Loucy (cell line): ENCODE data around the gene CNOT11.

ENCODE experiments used
- H2AFZ ChIP-seq: fragments of 200-600 bp; sonication (generic); 2 replicates; pipeline ENCODE4 v1.6.0; 2016; ENCODE audit warnings: antibody characterized with exemption, mild to moderate bottlenecking, low read length, moderate library complexity
- H3F3A ChIP-seq: fragments of 200-600 bp; 2 replicates; pipeline ENCODE4 v1.6.0; 2016; ENCODE audit warnings: antibody characterized with exemption, low read depth, mild to moderate bottlenecking
- H3K27me3 ChIP-seq: fragments of 200-600 bp; sonication (generic); 2 replicates; pipeline ENCODE4 v1.6.1; 2014; ENCODE audit warnings: low read length, mild to moderate bottlenecking; ENCODE audit not compliant: insufficient read depth, poor library complexity, severe bottlenecking
- H3K36me3 ChIP-seq: fragments of 200-600 bp; sonication (generic); 2 replicates; pipeline ENCODE4 v1.6.1; 2016; ENCODE audit warnings: low read length; ENCODE audit not compliant: insufficient read depth
- H3K4me1 ChIP-seq: fragments of 200-600 bp; sonication (generic); 2 replicates; pipeline ENCODE4 v1.5.1; 2014; ENCODE audit warnings: low read length, mild to moderate bottlenecking; ENCODE audit not compliant: insufficient read depth, poor library complexity, severe bottlenecking
- H3K4me2 ChIP-seq: fragments of 200-600 bp; sonication (generic); 2 replicates; pipeline ENCODE4 v1.6.0; 2014; ENCODE audit warnings: antibody characterized with exemption, low read length, low read depth, mild to moderate bottlenecking; ENCODE audit not compliant: poor library complexity, severe bottlenecking
- H3K4me3 ChIP-seq: fragments of 200-600 bp; sonication (generic); 2 replicates; pipeline ENCODE4 v1.5.1; 2014; ENCODE audit warnings: low read length, mild to moderate bottlenecking, mixed read lengths; ENCODE audit not compliant: poor library complexity, severe bottlenecking
- H3K79me2 ChIP-seq: fragments of 200-600 bp; sonication (generic); 2 replicates; pipeline ENCODE4 v1.6.1; 2014; ENCODE audit warnings: low read length; ENCODE audit not compliant: insufficient read depth
- H3K9ac ChIP-seq: fragments of 200-600 bp; sonication (generic); 2 replicates; pipeline ENCODE4 v1.6.0; 2014; ENCODE audit warnings: mild to moderate bottlenecking, low read depth, low read length, moderate library complexity; ENCODE audit not compliant: poor library complexity, severe bottlenecking
- H3K9me2 ChIP-seq: fragments of 200-600 bp; sonication (generic); replicated peaks from 2 replicates; pipeline ENCODE4 v1.6.1; 2016; ENCODE audit warnings: low read depth, low read length, mixed read lengths
- H3K9me3 ChIP-seq: fragments of 200-600 bp; sonication (generic); 2 replicates; pipeline ENCODE4 v1.6.1; 2014; ENCODE audit warnings: mild to moderate bottlenecking, antibody characterized with exemption, low read length, low read depth; ENCODE audit not compliant: insufficient read depth
- H4K20me1 ChIP-seq: fragments of 200-600 bp; sonication (generic); 2 replicates; pipeline ENCODE4 v1.6.0; 2014; ENCODE audit warnings: antibody characterized with exemption, low read length, mild to moderate bottlenecking; ENCODE audit not compliant: insufficient read depth, poor library complexity, severe bottlenecking
- CTCF ChIP-seq: fragments of 200-600 bp; sonication (generic); conservative IDR thresholded peaks from 2 replicates; pipeline ENCODE4 v1.5.1; 2014; ENCODE audit warnings: mild to moderate bottlenecking, antibody characterized with exemption, low read length
- EZH2phosphoT487 ChIP-seq: fragments of 200-600 bp; IDR thresholded peaks from 2 replicates; pipeline ENCODE4 v1.6.1; 2018; ENCODE audit warnings: antibody characterized with exemption, mild to moderate bottlenecking, moderate library complexity, borderline replicate concordance

Gene CNOT11

GRCh38 chr2:101300836-101301235 is 48.1 kb downstream of the CNOT11 start:
- Histone ChIP-seq H3K36me3 (no peaks in the 10 kb centered on the region), H3K9me2 (no peaks in the 10 kb centered on the region), H3F3A (no peaks in the 10 kb centered on the region), H4K20me1 (peaks cover 59% of the 10 kb centered on the region), H3K9me3 (no peaks in the 10 kb centered on the region), H3K4me2 (peak overlapping the region; percentile 67), H3K9ac (no peak overlapping the region), H3K79me2 (peaks cover 96% of the 10 kb centered on the region), H2AFZ (no peak overlapping the region), H3K4me1 (peaks cover 71% of the 10 kb centered on the region), H3K27me3 (no peaks in the 10 kb centered on the region), H3K4me3 (peak overlapping the region; percentile 43)
- no peak for TF ChIP-seq CTCF
- no peak for TF ChIP-seq EZH2phosphoT487

- Histone ChIP-seq H3K36me3 (no peaks in the 10 kb centered on the region), H3K79me2 (peaks cover 96% of the 10 kb centered on the region), H3K9ac (peak overlapping the region; percentile 3)
These were observed 49.3 kb downstream of the CNOT11 start for GRCh38 chr2:101302016-101302415.

GRCh38 chr2:101303688-101304087 is 51.0 kb downstream of the CNOT11 start:
- Histone ChIP-seq H3K9ac (no peak overlapping the region), H3K4me1 (peaks cover 78% of the 10 kb centered on the region), H3F3A (no peaks in the 10 kb centered on the region), H3K27me3 (no peaks in the 10 kb centered on the region), H3K9me2 (no peaks in the 10 kb centered on the region), H4K20me1 (peaks cover 79% of the 10 kb centered on the region), H2AFZ (no peak overlapping the region), H3K9me3 (no peaks in the 10 kb centered on the region), H3K79me2 (peaks cover 98% of the 10 kb centered on the region), H3K4me3 (peak overlapping the region; percentile 92), H3K4me2 (peak overlapping the region; percentile 97), H3K36me3 (no peaks in the 10 kb centered on the region)
- no peak for TF ChIP-seq CTCF
- TF ChIP-seq EZH2phosphoT487: no peak

More at GRCh38 chr2:101302016-101302415, 49.3 kb downstream of the CNOT11 start:
- H3K9me2 ChIP-seq: no peaks in the 10 kb centered on the region
- peak overlapping the region; percentile 54 for H3K4me3 ChIP-seq
- H3K9me3 ChIP-seq: no peaks in the 10 kb centered on the region
- peaks cover 70% of the 10 kb centered on the region for H4K20me1 ChIP-seq
- H3K4me2 ChIP-seq: peak overlapping the region; percentile 97
- H3K27me3 ChIP-seq: no peaks in the 10 kb centered on the region
- H2AFZ ChIP-seq: no peak overlapping the region
- H3K4me1 ChIP-seq: peaks cover 76% of the 10 kb centered on the region
- TF ChIP-seq CTCF: no peak
- no peaks in the 10 kb centered on the region for H3F3A ChIP-seq
